ENCODE measurements around the gene METTL16. TPM values are rescaled to one million over a fixed set of nuclear protein-coding genes. Genes with fewer than 3 reads are reported as not detected.

The METTL16 gene
- total and polyA plus RNA-seq, 2 of the 8 experiments (the other 6 are each of a cell fraction or from before 2014, with no cell fraction given): 22.8 to 59.4 TPM

DNA sequence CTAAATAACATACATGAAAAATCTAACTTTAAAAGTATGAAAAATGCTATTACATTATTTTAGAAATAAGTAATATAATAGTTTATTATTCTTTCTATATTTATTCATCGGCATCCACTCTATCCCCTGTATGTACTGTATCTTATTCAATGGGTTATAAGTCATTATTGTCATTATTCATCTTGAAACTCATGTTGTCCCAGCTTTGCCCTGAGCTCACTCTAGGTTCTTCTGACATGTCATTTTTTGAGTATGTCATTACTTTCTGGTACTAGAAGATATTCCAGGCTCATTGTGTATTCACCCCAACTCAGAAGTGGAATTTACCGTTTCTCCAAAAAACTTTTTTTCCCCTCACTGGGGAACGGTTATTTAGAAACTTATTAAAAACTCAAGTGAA is 57.8 kb downstream of the METTL16 start:
- TF ChIP-seq PHF8 (conservative IDR thresholded peaks at IDR 0.05; ENCODE audit: low read depth, low read length) (no peak), SIN3A (conservative IDR thresholded peaks at IDR 0.05 in 1 of 2, IDR thresholded peaks at IDR 0.05 in 1 of 2; ENCODE audit: low read depth in 1 of 2, low read length in 2 of 2) (no peak), NRF1 (IDR thresholded peaks at IDR 0.05; ENCODE audit: low read depth, low read length) (no peak), TAF7 (optimal IDR thresholded peaks at IDR 0.05; ENCODE audit: borderline replicate concordance, low read depth, low read length) (no peak), EGR1 (IDR thresholded peaks at IDR 0.05; ENCODE audit: borderline replicate concordance, low read depth, low read length) (no peak), JUND (IDR thresholded peaks at IDR 0.05; ENCODE audit: low read length) (no peak), SP4 (IDR thresholded peaks at IDR 0.05; ENCODE audit: low read length) (no peak), SAP30 (IDR thresholded peaks at IDR 0.05; ENCODE audit: insufficient read depth, insufficient replicate concordance, low read length) (no peak), HDAC2 (IDR thresholded peaks at IDR 0.05; ENCODE audit: borderline replicate concordance in 1 of 2, low read depth in 2 of 2, low read length in 2 of 2) (no peak), KDM4A (IDR thresholded peaks at IDR 0.05; ENCODE audit: low read depth, low read length, severe bottlenecking) (no peak), SIRT6 (IDR thresholded peaks at IDR 0.05; ENCODE audit: low read length) (no peak)
- TF ChIP-seq, protein P1, sequence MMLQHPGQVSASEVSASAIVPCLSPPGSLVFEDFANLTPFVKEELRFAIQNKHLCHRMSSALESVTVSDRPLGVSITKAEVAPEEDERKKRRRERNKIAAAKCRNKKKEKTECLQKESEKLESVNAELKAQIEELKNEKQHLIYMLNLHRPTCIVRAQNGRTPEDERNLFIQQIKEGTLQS (IDR thresholded peaks at IDR 0.05; ENCODE audit: insufficient read depth, low read depth, low read length): no peak
- no peak for FAIRE-seq
- H4K20me1 ChIP-seq (replicated peaks in 1 of 2; ENCODE audit: control insufficient read depth in 1 of 2, insufficient read depth in 2 of 2, low read length in 2 of 2): no peaks in the 10 kb centered on the region
- no peak overlapping the region for H4K91ac ChIP-seq (replicated peaks; ENCODE audit: insufficient read length, low read length)
- H3K4me3 ChIP-seq (ENCODE audit: extremely low read depth in 1 of 4, insufficient read depth in 2 of 4, low read depth in 3 of 4, low read length in 4 of 4): no peak overlapping the region
- no peak overlapping the region for H3K4me2 ChIP-seq (ENCODE audit: insufficient read depth in 1 of 2, low read depth in 2 of 2, low read length in 2 of 2)
- 0 out of 4 replicates have a peak, but pooled peaks cover 0 to 2% of the 10 kb centered on the region in 2 experiments for H3K79me2 ChIP-seq (ENCODE audit: control insufficient read depth in 1 of 2, insufficient read depth in 2 of 2, low read length in 2 of 2)
- H4K5ac ChIP-seq (ENCODE audit: insufficient read length, low read depth, low read length): no peak overlapping the region
- no peaks in the 10 kb centered on the region for H3K9me3 ChIP-seq (ENCODE audit: insufficient read depth in 2 of 2, low read depth in 1 of 2, low read length in 1 of 2)
- H3K27ac ChIP-seq (ENCODE audit: low read depth, low read length): no peak overlapping the region
- H2BK12ac ChIP-seq (ENCODE audit: low read depth, low read length): no peak overlapping the region
- H4K8ac ChIP-seq (ENCODE audit: extremely low read depth, insufficient read depth, low read length): no peak overlapping the region
- POLR2A ChIA-PET (ENCODE audit: partially characterized antibody): no interaction called here
- H2AFZ ChIP-seq (ENCODE audit: low read length): no peak overlapping the region
- H3K23me2 ChIP-seq (ENCODE audit: low read depth, low read length): no peaks in the 10 kb centered on the region
- H3K18ac ChIP-seq (ENCODE audit: extremely low read depth, low read length): no peak overlapping the region
- no peak overlapping the region for H2BK5ac ChIP-seq (ENCODE audit: low read depth, low read length)
- H3K23ac ChIP-seq (ENCODE audit: insufficient read length): no peak overlapping the region
- H3K36me3 ChIP-seq (ENCODE audit: control insufficient read depth in 2 of 4, insufficient read depth in 4 of 4, low read length in 3 of 4): peaks cover 0 to 12% (median 4%) of the 10 kb centered on the region in 4 experiments; a peak in 3 of 8 replicates
- no peaks in the 10 kb centered on the region for H3K4me1 ChIP-seq (replicated peaks in 1 of 4; ENCODE audit: control insufficient read depth in 3 of 4, insufficient read depth in 4 of 4, low read length in 3 of 4)
- no peak overlapping the region for H3K9ac ChIP-seq (replicated peaks in 1 of 4; ENCODE audit: extremely low read depth in 1 of 4, low read depth in 3 of 4, low read length in 3 of 4)
- H3K56ac ChIP-seq (replicated peaks; ENCODE audit: insufficient read length, low read depth, low read length): no peak overlapping the region
- H2BK20ac ChIP-seq (ENCODE audit: low read length): no peak overlapping the region
- no peaks in the 10 kb centered on the region for H3K27me3 ChIP-seq (replicated peaks in 1 of 4; ENCODE audit: control insufficient read depth in 3 of 4, extremely low read depth in 1 of 4, insufficient read depth in 3 of 4, low read length in 3 of 4)
- H2BK120ac ChIP-seq (replicated peaks; ENCODE audit: low read depth, low read length): no peak overlapping the region
- H2BK15ac ChIP-seq (ENCODE audit: low read length): no peak overlapping the region
- H3K4ac ChIP-seq (replicated peaks; ENCODE audit: insufficient read length, low read depth, low read length): no peak overlapping the region
- H3K14ac ChIP-seq (ENCODE audit: insufficient read length): no peak overlapping the region
- no peak overlapping the region for H2AK5ac ChIP-seq (ENCODE audit: low read depth, low read length)
- CTCF ChIA-PET (ENCODE audit: partially characterized antibody): interaction anchor here (1.0 to 1.7 kb wide), 2 partner anchors 17 to 71 kb away, joined by 3 read pairs; no protein-coding TSS in a partner anchor
- no peak for DNase-seq (ENCODE audit: low read depth in 1 of 2, low spot score in 2 of 2)
- H3K79me1 ChIP-seq (ENCODE audit: low read depth, low read length): no peaks in the 10 kb centered on the region
- 90% methylated on average over 3 of the region's 3 CpGs; no CpG with 5 or more reads in 1 of the 2 experiments for WGBS, 2 experiments (ENCODE audit: extremely low coverage in 1 of 2, insufficient coverage in 1 of 2, insufficient read length in 1 of 2, insufficient replicate concordance in 2 of 2, low coverage in 1 of 2, low lambda C conversion rate in 2 of 2, missing lambda C conversion rate in 1 of 2)
